GM10266 (cell line): ENCODE data around the gene PLD2.

ENCODE experiments used
- DNase-seq: peaks from one replicate; pipeline ENCODE4 v3.0.0; 2012; ENCODE audit errors: extremely low spot score
- TF ChIP-seq, protein P1 (sequence below): IDR thresholded peaks from 2 replicates; pipeline ENCODE4 v1.5.1; 2012; ENCODE audit warnings: mild to moderate bottlenecking, low read depth; ENCODE audit not compliant: control insufficient read depth, insufficient read depth; ENCODE audit errors: missing control alignments

Gene PLD2

DNA sequence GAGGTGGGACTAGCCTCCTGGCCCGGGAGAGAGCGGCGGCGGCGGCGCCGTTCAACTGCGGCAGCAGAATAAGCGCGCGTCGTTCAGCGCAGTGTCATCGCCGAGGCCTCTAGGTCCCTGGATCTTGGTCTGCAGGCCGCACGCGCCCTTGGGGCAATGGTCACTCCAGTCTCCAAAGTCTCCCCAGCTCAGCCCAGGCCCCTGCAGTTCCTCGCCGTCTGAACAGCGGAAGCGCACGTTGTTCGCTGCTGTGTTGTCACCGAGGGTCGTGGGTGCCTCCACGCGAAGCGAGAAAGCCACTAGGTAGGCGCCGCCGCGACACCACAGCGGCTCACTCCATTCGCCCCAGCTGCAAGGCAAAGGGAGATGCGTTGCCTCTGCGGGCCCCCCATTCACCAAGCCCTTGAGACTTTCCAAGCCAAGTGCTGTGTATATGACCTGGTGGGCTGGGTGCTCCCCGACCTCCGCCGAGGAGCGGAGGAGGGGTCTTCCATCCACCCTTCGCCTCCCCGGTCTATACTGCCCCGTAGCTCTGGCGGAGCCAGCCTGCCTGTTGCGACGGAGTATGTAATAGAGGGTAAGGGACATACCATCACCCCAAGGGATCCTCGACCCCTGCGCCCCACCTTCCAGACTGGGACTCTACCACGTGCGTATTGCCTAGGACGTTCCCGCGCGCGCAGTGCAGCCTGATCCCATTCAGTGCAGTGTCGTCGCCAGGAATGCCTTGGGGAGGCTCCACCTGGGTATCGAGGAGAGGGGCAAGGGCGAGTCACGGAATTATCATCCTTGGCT is 21.4 kb upstream of the PLD2 start:
- DNase-seq: no peak
- TF ChIP-seq, protein P1, sequence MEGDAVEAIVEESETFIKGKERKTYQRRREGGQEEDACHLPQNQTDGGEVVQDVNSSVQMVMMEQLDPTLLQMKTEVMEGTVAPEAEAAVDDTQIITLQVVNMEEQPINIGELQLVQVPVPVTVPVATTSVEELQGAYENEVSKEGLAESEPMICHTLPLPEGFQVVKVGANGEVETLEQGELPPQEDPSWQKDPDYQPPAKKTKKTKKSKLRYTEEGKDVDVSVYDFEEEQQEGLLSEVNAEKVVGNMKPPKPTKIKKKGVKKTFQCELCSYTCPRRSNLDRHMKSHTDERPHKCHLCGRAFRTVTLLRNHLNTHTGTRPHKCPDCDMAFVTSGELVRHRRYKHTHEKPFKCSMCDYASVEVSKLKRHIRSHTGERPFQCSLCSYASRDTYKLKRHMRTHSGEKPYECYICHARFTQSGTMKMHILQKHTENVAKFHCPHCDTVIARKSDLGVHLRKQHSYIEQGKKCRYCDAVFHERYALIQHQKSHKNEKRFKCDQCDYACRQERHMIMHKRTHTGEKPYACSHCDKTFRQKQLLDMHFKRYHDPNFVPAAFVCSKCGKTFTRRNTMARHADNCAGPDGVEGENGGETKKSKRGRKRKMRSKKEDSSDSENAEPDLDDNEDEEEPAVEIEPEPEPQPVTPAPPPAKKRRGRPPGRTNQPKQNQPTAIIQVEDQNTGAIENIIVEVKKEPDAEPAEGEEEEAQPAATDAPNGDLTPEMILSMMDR: no peak

DNA sequence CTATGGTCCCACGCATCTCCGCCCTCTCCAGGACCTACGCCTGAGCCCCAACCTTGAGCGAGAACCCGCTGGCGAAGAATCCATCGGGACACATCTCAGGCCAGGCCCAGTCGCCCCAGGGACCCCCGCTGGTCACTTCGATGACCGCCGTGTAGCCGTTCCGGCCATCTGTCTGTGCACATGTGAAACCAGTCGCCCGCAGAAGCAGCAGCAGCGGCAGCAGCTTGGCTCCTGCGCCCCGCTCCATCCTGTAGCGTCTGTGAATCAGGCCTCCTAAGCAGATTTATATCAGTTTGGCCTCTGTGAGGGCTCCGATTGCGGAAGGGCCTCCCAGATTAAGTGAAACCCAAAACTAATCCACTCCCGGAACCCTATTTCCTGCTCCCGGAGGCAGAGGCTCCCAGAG is 20.8 kb upstream of the PLD2 start, which contains the start of gene VMO1:
Gene VMO1 (minus strand): TSS at position 259 of the 406 bp plus-strand sequence. CDS start 12 bp downstream, at position 247.
- DNase-seq: no peak
- TF ChIP-seq, protein P1: no peak

DNA sequence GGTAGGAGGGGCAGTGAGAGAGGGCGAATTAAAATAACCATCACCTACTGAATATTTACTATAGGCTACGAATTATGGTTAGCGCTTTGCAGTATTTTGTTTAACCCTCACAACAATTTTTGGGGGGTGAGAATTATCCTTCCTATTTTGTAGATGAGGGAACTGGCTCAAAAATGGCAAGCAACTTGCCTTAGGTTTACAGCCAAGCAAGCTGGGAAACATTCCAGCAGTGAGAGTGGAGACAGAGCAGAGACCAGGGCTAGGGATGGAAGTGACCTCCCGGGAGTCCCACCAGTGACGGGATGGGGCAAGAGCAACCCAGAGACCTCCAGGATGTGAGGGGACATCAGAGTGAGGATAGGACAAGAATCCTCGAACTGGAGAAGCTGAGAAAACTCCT is 20.4 kb upstream of the PLD2 start:
- no peak for DNase-seq
- TF ChIP-seq, protein P1: no peak

DNA sequence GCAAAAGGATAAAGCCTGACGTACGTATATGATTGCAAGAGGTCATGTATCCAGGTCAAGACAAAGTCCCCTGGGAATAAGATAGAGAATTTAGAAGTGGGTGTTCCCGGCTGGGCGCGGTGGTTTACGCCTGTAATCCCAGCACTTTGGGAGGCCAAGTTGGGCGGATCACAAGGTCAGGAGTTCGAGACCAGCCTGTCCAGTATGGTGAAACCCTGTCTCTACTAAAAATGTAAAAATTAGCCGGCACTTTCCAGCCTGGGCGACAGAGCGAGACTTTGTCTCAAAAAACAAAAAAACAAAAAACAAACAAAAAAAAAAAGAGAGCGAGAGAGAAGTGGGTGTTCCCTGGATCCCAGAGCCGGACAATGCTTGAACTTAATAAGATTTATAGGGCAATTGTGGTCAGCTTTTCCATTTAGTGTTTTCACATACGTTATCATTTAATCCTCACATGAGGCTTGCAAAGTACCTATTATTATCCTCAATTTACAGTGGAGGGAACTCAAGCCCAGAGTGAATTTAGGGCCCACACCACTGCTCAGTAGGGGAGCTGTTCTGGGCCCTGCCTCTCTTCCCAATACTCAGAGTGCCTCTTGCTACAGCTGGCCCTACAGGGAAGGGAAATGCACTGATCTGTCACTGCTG is 18.7 kb upstream of the PLD2 start:
- TF ChIP-seq, protein P1: no peak
- no peak for DNase-seq

DNA sequence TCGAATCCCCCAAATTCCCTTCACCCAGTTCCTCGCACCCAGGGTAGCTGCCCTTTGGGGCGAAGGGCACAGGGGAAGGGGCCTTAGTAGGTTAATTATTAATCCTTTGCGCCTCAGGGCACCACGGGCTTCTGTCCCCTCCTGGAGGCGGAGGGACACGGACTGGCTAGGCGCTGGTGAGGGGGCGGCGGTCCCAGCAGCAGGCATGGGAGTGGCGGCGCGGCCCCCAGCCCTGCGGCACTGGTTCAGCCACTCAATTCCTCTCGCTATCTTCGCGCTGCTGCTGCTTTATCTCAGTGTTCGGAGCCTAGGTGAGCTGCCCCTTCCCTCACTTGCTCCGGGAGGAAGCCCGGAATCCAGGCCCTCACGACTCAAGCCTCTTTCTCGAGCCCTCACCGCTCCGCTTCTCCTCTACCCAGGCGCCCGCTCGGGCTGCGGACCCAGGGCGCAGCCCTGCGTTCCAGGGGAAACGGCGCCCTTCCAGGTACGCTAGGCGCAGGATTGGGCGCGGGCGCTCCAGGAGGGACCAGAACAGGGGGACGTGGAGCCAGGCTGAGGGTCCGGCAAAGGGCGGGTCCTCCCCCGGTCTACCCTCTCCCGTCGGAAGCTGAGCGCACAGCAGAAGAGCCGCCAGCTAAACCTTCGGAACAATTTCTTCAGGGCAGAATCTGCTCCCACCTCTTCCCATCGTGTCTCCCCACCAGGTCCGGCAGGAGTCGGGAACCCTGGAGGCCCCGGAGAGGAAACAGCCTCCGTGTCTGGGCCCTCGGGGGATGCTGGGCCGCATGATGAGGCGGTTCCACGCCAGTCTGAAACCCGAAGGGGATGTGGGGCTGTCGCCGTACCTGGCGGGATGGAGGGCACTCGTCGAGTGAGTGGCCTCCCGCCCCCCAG is 17.9 kb upstream of the PLD2 start, which contains the start of gene GLTPD2:
Gene GLTPD2 (plus strand): TSS at position 158 of the 894 bp plus-strand sequence. CDS start 48 bp downstream, at position 206.
- TF ChIP-seq, protein P1: no peak
- DNase-seq: no peak

DNA sequence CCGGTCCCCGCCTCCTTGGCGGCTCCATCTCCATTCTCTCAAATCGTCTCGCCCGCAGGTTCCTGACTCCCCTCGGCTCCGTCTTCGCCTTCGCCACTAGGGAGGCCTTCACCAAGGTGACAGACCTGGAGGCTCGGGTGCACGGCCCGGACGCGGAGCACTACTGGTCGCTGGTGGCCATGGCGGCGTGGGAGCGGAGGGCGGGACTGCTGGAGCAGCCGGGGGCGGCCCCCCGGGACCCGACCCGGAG is 17.3 kb upstream of the PLD2 start:
- DNase-seq: no peak
- TF ChIP-seq, protein P1: no peak
